ENCODE results near the gene ARHGEF25. TPM values are rescaled to one million over a fixed set of nuclear protein-coding genes. Genes with fewer than 3 reads are reported as not detected.

The ARHGEF25 gene
- total and polyA plus RNA-seq, 12 donors = 5.0 to 49.2 (median 9.0) TPM

DNA sequence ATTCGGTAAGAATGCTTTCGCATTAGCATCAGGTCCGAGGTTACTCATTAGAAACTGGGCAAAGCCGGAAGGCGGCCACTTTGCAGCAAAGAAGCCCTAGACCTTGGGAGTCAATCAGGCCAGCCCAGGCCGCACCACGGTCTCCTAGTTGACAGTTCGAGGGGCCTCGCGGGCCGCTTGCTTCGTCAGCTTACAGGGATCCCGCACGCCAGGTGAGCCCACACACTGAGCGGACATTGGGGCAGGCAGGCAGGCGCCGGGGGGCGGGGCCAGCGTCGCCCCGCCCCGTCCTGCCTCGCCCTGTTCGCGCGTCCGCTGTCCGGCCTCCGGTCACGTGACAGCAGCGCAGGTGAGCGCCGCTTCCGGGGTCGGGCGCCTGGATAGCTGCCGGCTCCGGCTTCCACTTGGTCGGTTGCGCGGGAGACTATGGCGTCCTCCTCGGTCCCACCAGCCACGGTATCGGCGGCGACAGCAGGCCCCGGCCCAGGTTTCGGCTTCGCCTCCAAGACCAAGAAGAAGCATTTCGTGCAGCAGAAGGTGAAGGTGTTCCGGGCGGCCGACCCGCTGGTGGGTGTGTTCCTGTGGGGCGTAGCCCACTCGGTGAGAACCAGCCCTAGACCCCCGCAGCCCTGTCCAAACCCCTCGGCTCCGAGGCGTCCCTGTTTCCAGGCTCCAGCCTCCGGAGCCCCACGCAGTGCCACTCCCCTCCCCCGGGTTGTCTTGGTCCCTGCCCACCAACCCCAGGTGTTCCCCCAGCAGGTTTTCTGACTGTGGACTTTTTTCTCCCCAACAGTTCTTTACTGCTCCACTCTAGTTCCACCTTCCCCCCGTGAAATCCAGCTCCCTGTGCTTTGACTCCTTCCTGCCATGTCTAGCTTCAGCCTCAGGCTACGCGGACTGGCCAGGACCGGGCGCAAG is 20.1 kb upstream of the ARHGEF25 start, which contains the start of gene PIP4K2C:
PIP4K2C (plus strand) TSS at position 329 of the 918 bp plus-strand sequence; CDS start at position 427, 98 bp downstream.
- ATAC-seq (peak; percentile 97 to 99 (median 98)), DNase-seq (peak; percentile 73 to 77)
- 1% methylated on average over 67 to 69 of the region's 69 CpGs for WGBS, 2 donors
- peak within 1 kb of the TSS; percentile 59 to 95 (median 82) for H3K4me3 ChIP-seq
- H3K27me3 ChIP-seq = peaks cover 0 to 22% (median 7%) of the 10 kb centered on the region in 7 donors
- H3K36me3 ChIP-seq = peaks cover 0 to 25% (median 13%) of the 10 kb centered on the region in 9 donors
- H3K9me3 ChIP-seq = no peaks in the 10 kb centered on the region
- peak within 1 kb of the TSS in 9 of 10 donors; percentile 65 to 87 (median 77) for H3K27ac ChIP-seq
- TF ChIP-seq, protein P1, sequence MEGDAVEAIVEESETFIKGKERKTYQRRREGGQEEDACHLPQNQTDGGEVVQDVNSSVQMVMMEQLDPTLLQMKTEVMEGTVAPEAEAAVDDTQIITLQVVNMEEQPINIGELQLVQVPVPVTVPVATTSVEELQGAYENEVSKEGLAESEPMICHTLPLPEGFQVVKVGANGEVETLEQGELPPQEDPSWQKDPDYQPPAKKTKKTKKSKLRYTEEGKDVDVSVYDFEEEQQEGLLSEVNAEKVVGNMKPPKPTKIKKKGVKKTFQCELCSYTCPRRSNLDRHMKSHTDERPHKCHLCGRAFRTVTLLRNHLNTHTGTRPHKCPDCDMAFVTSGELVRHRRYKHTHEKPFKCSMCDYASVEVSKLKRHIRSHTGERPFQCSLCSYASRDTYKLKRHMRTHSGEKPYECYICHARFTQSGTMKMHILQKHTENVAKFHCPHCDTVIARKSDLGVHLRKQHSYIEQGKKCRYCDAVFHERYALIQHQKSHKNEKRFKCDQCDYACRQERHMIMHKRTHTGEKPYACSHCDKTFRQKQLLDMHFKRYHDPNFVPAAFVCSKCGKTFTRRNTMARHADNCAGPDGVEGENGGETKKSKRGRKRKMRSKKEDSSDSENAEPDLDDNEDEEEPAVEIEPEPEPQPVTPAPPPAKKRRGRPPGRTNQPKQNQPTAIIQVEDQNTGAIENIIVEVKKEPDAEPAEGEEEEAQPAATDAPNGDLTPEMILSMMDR (IDR thresholded peaks at IDR 0.05) = no peak
- peaks cover 0 to 21% (median 14%) of the 10 kb centered on the region in 9 donors for H3K4me1 ChIP-seq
- intact Hi-C loops (cut with DNase I) = loop anchor here in 1 of 10 donors (2.0 kb wide), 1 partner anchor 14 kb away; the partner anchor contains the start of gene DTX3

DNA sequence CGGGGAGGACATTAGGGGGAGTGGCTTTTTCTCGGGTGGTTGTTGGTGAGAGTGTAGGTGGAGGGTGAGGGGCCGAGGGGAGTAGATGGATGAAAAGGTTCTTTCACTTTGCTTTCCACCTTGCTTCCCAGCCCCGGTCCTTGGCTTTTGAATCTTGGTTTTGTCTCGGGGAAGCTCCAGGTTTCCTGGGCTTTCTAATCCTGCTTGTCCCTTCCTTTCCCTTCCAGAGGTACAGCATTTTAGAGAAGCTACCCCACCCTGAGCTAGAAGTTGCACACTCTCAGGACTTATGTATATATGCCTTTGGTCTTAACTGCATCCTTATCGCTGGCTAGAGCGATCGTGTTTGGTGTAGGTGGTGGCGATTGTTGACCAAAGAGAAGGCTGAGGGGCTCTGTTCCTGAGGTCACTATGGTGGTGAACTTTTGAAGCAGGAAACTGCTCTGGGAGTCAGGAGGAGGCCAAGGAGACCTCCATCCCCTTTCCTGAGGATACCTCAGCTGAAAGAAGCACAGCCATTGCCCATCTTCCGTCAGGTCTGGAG is 19.4 kb upstream of the ARHGEF25 start:
- 41 to 46% methylated on average over 10 of the region's 10 CpGs for WGBS, 2 donors
- ATAC-seq = no peak
- Histone ChIP-seq H3K4me3 (peak overlapping the region in 9 of 10 donors; percentile 59 to 95 (median 85)), H3K9me3 (no peaks in the 10 kb centered on the region), H3K27ac (peak overlapping the region in 9 of 10 donors; percentile 65 to 87 (median 77)), H3K27me3 (peaks cover 0 to 16% (median 7%) of the 10 kb centered on the region in 7 donors), H3K36me3 (peaks cover 0 to 32% (median 13%) of the 10 kb centered on the region in 9 donors), H3K4me1 (peaks cover 0 to 21% (median 14%) of the 10 kb centered on the region in 9 donors)
- TF ChIP-seq, protein P1 (IDR thresholded peaks at IDR 0.05) = no peak
- DNase-seq = no peak
- intact Hi-C loops (cut with DNase I) = loop anchor here in 1 of 10 donors (2.0 kb wide), 1 partner anchor 13 kb away; the partner anchor contains the start of gene DTX3

DNA sequence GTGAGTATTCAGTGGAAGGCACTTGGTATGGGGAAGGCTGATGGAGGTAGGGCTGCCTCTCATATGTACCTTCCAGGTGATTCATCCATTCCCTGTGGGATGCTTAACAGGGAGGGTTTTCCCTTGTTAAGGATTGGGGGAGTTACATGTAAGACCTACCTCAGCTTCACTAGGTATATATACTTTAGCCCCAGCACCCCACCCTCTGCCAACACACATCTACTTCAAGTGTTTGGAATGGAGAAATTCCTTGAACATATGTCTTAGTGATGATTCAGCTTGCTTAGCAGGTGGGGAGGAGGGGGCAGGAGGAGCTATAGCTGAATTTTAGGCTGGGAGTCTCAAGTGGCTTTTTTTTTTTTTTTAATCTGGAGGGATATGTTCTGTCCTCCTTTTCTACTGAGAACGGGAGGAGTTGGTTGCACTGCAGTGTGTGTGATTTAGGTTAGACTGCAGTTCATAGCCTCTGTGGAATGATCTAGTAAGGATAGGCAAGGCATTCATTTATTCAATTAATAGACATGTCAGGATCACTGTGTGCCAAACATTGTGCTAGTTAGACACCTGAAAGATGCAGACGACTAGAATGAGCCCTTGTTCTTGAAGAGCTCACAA is 18.6 kb upstream of the ARHGEF25 start:
- intact Hi-C loops (cut with DNase I) = no loop called here
- DNase-seq (no peak), ATAC-seq (no peak)
- Histone ChIP-seq H3K4me3 (peak overlapping the region in 2 of 10 donors; percentile 9 to 87), H3K36me3 (peaks cover 0 to 40% (median 13%) of the 10 kb centered on the region in 9 donors), H3K4me1 (peaks cover 0 to 21% (median 14%) of the 10 kb centered on the region in 9 donors), H3K9me3 (no peaks in the 10 kb centered on the region), H3K27me3 (peaks cover 0 to 9% (median 5%) of the 10 kb centered on the region in 7 donors), H3K27ac (no peak overlapping the region)
- 72% methylated on average over 2 of the region's 2 CpGs for WGBS, 2 donors
- TF ChIP-seq, protein P1 (IDR thresholded peaks at IDR 0.05) = no peak

DNA sequence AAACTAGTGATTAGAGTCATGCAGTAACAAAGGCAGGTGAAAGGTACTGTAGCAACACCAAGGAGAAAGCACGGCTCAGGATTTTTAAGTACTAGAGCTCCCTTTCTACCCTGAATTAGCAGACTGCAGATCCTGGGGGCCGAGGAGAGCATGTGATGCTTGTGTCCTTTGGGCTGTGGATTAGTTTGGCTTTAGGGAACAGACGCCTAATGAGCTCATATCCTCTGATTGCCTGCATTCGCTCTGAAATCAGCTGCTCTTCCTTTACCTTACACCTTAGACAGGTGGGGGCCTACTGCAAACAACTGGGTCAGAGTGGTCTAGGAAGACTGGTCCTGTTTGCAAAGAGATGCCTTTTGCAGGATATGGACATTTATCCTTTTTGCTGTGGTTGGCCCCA is 18.0 kb upstream of the ARHGEF25 start:
- peak overlapping the region in 1 of 10 donors; percentile 9 for H3K4me3 ChIP-seq
- no peak overlapping the region for H3K27ac ChIP-seq
- no peaks in the 10 kb centered on the region for H3K9me3 ChIP-seq
- H3K27me3 ChIP-seq = peaks cover 0 to 4% (median under 1%) of the 10 kb centered on the region in 7 donors
- no peak for DNase-seq
- peaks cover 0 to 21% (median 14%) of the 10 kb centered on the region in 9 donors for H3K4me1 ChIP-seq
- 77 to 87% methylated on average over 4 of the region's 4 CpGs for WGBS, 2 donors
- intact Hi-C loops (cut with DNase I) = no loop called here
- peaks cover 0 to 46% (median 16%) of the 10 kb centered on the region in 9 donors for H3K36me3 ChIP-seq
- ATAC-seq = no peak
- TF ChIP-seq, protein P1 (IDR thresholded peaks at IDR 0.05) = no peak

Data from heart right ventricle (tissue), 16 donors.